HepG2 (cell line): Measurements from ENCODE around the gene PHB1. TPM values are rescaled to one million over a fixed set of nuclear protein-coding genes. Genes with fewer than 3 reads are reported as not detected.

ENCODE experiments used
- ATAC-seq: fragments of 200-7000 bp; cut with Tn5 transposase; 3 replicates; pipeline ENCODE4 v1.9.1; 2020; ENCODE audit warnings: mild to moderate bottlenecking, moderate library complexity
- BruUV-seq: library from RNA; stranded (reverse); fragments of 400-500 nt; replicated peaks from 2 replicates; lab custom pipeline; 2021; lab: Mats Ljungman, UMichigan
- CTCF ChIA-PET: fragments of 300-600 bp; formaldehyde crosslinking; extraction: SDS; loops from one replicate; lab custom pipeline; 2021; ENCODE audit warnings: low total read pairs, inconsistent platforms, low intra/inter-chr PET ratio; lab: Yijun Ruan, JAX
- POLR2A ChIA-PET: fragments of 350-600 bp; sonication (Branson Sonifier 250); formaldehyde crosslinking; loops from one replicate; lab custom pipeline; 2020; ENCODE audit warnings: antibody characterized with exemption, inconsistent platforms; lab: Yijun Ruan, JAX
- DNase-seq: peaks from one replicate; pipeline ENCODE4 v3.0.0-alpha.2; 2015; ENCODE audit warnings: low spot score
- FAIRE-seq: peaks from 3 replicates; lab custom pipeline; 2011; peaks lifted over from hg19 to GRCh38; lab: Jason Lieb, UNC
- H2AFZ ChIP-seq: one replicate; pipeline ENCODE4 v1.6.1; 2011; ENCODE audit warnings: low read length, inconsistent platforms
- H3K27ac ChIP-seq: fragments of 300-600 bp; 3 replicates; pipeline ENCODE4 v1.8.0; 2011; ENCODE audit warnings: mixed run types, mild to moderate bottlenecking, mixed read lengths, low read length, inconsistent platforms; ENCODE audit not compliant: insufficient read depth; ENCODE audit errors: extremely low read length
- H3K27me3 ChIP-seq, 2 experiments: fragments of 200-600 bp in 1 of 2; 2 replicates in 1 of 2; 3 replicates in 1 of 2; pipeline versions ENCODE4 v1.6.0 to v1.8.0; 2011; ENCODE audit warnings: low read length in 2 of 2, mild to moderate bottlenecking in 2 of 2, moderate library complexity in 2 of 2, inconsistent platforms in 1 of 2; ENCODE audit not compliant: insufficient read depth in 2 of 2, control insufficient read depth in 1 of 2
- H3K36me3 ChIP-seq, 2 experiments: fragments of 200-600 bp in 1 of 2; replicated peaks in 1 of 2; 2 replicates in 1 of 2; 3 replicates in 1 of 2; pipeline versions ENCODE4 v1.5.1 to v1.8.0; 2011; ENCODE audit warnings: low read length in 2 of 2, inconsistent platforms in 1 of 2; ENCODE audit not compliant: insufficient read depth in 2 of 2, control insufficient read depth in 1 of 2
- H3K4me1 ChIP-seq: 2 replicates; pipeline ENCODE4 v1.5.1; 2012; ENCODE audit warnings: low read length, inconsistent platforms; ENCODE audit not compliant: insufficient read depth
- H3K4me2 ChIP-seq: 2 replicates; pipeline ENCODE4 v1.6.0; 2011; ENCODE audit warnings: low read depth, low read length, inconsistent platforms
- H3K4me3 ChIP-seq, 3 experiments: fragments of 200-600 bp in 1 of 3; sonication (generic), shearing (Covaris generic) in 1 of 3; replicated peaks in 1 of 3; 2 replicates each; pipeline ENCODE4 v1.5.1; 2011 to 2016; ENCODE audit warnings: low read length in 3 of 3, inconsistent platforms in 2 of 3, low read depth in 2 of 3, mild to moderate bottlenecking in 2 of 3, control low read depth in 1 of 3, mixed read lengths in 1 of 3; ENCODE audit not compliant: insufficient read depth in 1 of 3
- H3K79me2 ChIP-seq: one replicate; pipeline ENCODE4 v1.6.1; 2011; ENCODE audit warnings: low read length, inconsistent platforms; ENCODE audit not compliant: insufficient read depth
- H3K9ac ChIP-seq: 2 replicates; pipeline ENCODE4 v1.6.0; 2011; ENCODE audit warnings: mild to moderate bottlenecking, low read depth, low read length, inconsistent platforms; ENCODE audit not compliant: insufficient read depth
- H3K9me3 ChIP-seq: 2 replicates; pipeline ENCODE4 v1.5.1; 2012; ENCODE audit warnings: mild to moderate bottlenecking, low read length
- H4K20me1 ChIP-seq: 2 replicates; pipeline ENCODE4 v1.6.0; 2011; ENCODE audit warnings: inconsistent platforms, mild to moderate bottlenecking, low read length, moderate library complexity; ENCODE audit not compliant: insufficient read depth
- MTF2 ChIP-seq: sonication (generic); formaldehyde crosslinking; IDR thresholded peaks from 2 replicates; pipeline ENCODE4 v1.5.0; 2020; ENCODE audit warnings: missing genetic modification reagents, borderline replicate concordance
- NBN ChIP-seq: fragments of 450-650 bp; conservative IDR thresholded peaks from 2 replicates; pipeline ENCODE4 v1.6.1; 2017
- ZNF768 ChIP-seq: sonication (generic); formaldehyde crosslinking; IDR thresholded peaks from 2 replicates; pipeline ENCODE4 v1.4.0; 2020; ENCODE audit warnings: missing genetic modification reagents
- WGBS: methylation state at CpG from one replicate; pipeline ENCODE4 v1.1.6; 2017; ENCODE audit warnings: low lambda C conversion rate; 5-methylcytosine and 5-hydroxymethylcytosine counted together
- in situ Hi-C: cut with HindIII; loops from 2 replicates; pipeline ENCODE4 v1.10.0; 2017; ENCODE audit warnings: low pct_unique_long_range_greater_than_20kb; ENCODE audit not compliant: extremely low pct_ligation_motif_present
- intact Hi-C: fragments of 100-400 bp; cut with micrococcal nuclease; formaldehyde crosslinking; loops from one replicate; pipeline ENCODE4 v1.10.0; 2022; ENCODE audit not compliant: unreplicated experiment
- polyA plus RNA-seq, 8 experiments: library from polyadenylated mRNA; depleted of rRNA in 3 of 8; stranded (reverse) in 7 of 8; unstranded in 1 of 8; fragments of >200 nt; fragmentation: Illumina TruSeq in 4 of 8; extraction: Trizol in 4 of 8; gene quantifications; 2 replicates each; pipeline versions ENCODE4 v1.2.1 to v1.2.3, GENCODE V29; 2011 to 2016; ENCODE audit warnings: low read depth in 4 of 8, missing spikeins in 1 of 8, mixed read lengths in 1 of 8; ENCODE audit not compliant: insufficient read depth in 1 of 8
- total RNA-seq, 5 experiments: library from RNA; depleted of rRNA; stranded (reverse); fragments of >200 nt; fragmentation: Illumina TruSeq; extraction: Trizol; gene quantifications; 2 replicates each; pipeline ENCODE4 v1.2.3, GENCODE V29; 2016; ENCODE audit warnings: low read depth in 1 of 5
- TF ChIP-seq, protein P1 (sequence below): sonication (generic); formaldehyde crosslinking; conservative IDR thresholded peaks from 2 replicates; pipeline ENCODE4 v1.5.0; 2020; ENCODE audit warnings: missing genetic modification reagents
- TF ChIP-seq, protein P2 (sequence below): sonication (generic); formaldehyde crosslinking; IDR thresholded peaks from 2 replicates; pipeline ENCODE4 v1.4.0; 2020; ENCODE audit warnings: missing genetic modification reagents
- TF ChIP-seq, protein P3 (sequence below): sonication (generic); formaldehyde crosslinking; IDR thresholded peaks from 2 replicates; pipeline ENCODE4 v1.4.0; 2020; ENCODE audit warnings: mild to moderate bottlenecking, low read depth, missing genetic modification reagents

Gene PHB1
- total and polyA plus RNA-seq, 2 of the 13 experiments (the other 11 are each of a cell fraction or from before 2014, with no cell fraction given), result 515 to 688 TPM

DNA sequence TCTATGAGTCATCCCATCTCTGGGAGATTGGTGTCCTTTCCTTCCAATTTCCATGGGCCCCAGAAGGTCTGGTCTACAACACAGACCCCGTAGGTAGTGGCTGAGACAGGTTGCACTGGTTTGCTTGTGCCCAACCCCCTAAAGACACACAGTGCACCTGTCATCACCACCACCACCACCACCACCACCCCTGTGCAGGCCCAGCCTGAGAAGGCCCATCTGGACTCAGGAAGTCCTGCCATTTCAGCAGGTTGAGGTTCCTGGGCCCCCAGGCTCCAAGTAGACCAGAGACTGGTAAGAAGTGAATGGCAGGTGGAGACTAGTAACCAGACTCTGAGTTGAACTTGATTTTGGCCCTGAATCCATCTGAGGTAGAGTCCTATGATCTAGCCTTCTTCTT, 25.9 kb upstream of the PHB1 start:
- no peaks in the 10 kb centered on the region for H3K36me3 ChIP-seq
- H3K27me3 ChIP-seq, result peaks cover 6 to 79% of the 10 kb centered on the region in 2 experiments; a peak in 4 of 5 replicates
- H3K79me2 ChIP-seq, result no peaks in the 10 kb centered on the region
- no peak for FAIRE-seq
- intact Hi-C loops, result no loop called here
- H3K27ac ChIP-seq, result no peak overlapping the region
- WGBS, result 0% methylated on average over 1 of the region's 1 CpG
- no peak overlapping the region for H3K9ac ChIP-seq
- H2AFZ ChIP-seq, result no peak overlapping the region
- H3K4me3 ChIP-seq, result no peak overlapping the region
- no peak for TF ChIP-seq MTF2 (CRISPR knock-in tag)
- TF ChIP-seq, protein P1, sequence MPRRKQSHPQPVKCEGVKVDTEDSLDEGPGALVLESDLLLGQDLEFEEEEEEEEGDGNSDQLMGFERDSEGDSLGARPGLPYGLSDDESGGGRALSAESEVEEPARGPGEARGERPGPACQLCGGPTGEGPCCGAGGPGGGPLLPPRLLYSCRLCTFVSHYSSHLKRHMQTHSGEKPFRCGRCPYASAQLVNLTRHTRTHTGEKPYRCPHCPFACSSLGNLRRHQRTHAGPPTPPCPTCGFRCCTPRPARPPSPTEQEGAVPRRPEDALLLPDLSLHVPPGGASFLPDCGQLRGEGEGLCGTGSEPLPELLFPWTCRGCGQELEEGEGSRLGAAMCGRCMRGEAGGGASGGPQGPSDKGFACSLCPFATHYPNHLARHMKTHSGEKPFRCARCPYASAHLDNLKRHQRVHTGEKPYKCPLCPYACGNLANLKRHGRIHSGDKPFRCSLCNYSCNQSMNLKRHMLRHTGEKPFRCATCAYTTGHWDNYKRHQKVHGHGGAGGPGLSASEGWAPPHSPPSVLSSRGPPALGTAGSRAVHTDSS (CRISPR knock-in tag), result no peak
- TF ChIP-seq, all 625 proteins: peak for 0
- CTCF ChIA-PET, result no interaction called here
- Histone ChIP-seq H3K9me3 (no peaks in the 10 kb centered on the region), H3K4me1 (peaks cover 46% of the 10 kb centered on the region), H3K4me2 (no peak overlapping the region), H4K20me1 (no peaks in the 10 kb centered on the region)
- in situ Hi-C loops, result no loop called here
- ATAC-seq (no peak), DNase-seq (no peak)
- no TSS peak for BruUV-seq
- POLR2A ChIA-PET, result no interaction called here

DNA sequence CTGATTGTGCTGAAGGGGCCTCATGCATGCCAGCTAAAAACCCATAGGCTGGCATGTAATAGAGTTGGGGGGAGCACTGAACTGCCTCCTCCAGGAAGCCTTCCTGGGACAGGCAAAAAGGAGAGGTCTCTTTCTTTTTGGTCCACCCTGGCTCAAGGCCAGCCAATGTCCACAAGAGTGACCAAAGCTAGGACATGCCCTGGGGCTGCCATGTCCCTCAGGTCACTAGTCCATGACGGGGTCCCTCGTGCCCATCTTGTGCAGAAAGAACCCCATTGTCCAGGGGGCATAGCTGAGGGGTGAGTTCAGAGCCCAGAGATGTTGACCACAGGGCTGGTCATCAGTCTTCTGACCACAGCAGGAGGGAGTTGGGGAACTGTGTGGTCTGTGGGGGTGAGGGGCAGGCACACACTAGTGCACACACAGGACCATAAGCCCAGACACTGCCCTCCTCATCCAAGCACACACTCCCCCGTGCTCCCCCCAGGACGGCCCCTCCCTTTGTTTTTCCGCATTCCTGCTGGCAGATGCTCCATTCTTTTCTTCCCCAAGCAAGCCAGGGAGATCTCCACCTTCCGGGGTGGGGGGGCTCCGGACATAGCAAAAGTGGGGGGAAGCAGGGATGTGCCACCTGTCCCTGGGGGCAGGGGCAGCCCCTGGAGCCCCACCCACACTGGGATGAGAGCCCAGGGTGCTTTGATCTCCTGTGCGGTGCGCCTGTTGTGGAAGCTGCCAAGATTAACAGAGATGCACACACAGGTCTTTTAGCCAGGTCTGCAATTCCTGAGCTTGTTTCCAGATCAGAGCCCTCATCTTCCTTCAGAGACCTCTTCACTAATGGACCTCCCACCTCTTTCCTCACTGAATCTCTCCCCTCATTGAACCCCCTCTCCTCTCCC, 25.2 kb upstream of the PHB1 start:
- Histone ChIP-seq H3K27me3 (peaks cover 2 to 74% of the 10 kb centered on the region in 2 experiments; a peak in 4 of 5 replicates), H3K4me2 (no peak overlapping the region), H2AFZ (no peak overlapping the region), H3K4me1 (peaks cover 53% of the 10 kb centered on the region), H3K4me3 (no peak overlapping the region), H3K27ac (no peak overlapping the region), H3K9me3 (no peaks in the 10 kb centered on the region), H3K9ac (no peak overlapping the region), H3K79me2 (no peaks in the 10 kb centered on the region), H4K20me1 (no peaks in the 10 kb centered on the region), H3K36me3 (no peaks in the 10 kb centered on the region)
- in situ Hi-C loops (loop anchor here (5.0 to 10.0 kb wide), 3 partner anchors 57 to 265 kb away; partner anchors contain the start of genes NGFR and SLC35B1), intact Hi-C loops (no loop called here)
- DNase-seq (peak; percentile 49), ATAC-seq (no peak), FAIRE-seq (no peak)
- ChIA-PET CTCF (no interaction called here), POLR2A (interaction anchor here (0.8 kb wide), 1 partner anchor 15 kb away, joined by 3 read pairs; no protein-coding TSS in a partner anchor)
- BruUV-seq, result no TSS peak
- 9% methylated on average over 9 of the region's 9 CpGs for WGBS
- TF ChIP-seq, protein P2, sequence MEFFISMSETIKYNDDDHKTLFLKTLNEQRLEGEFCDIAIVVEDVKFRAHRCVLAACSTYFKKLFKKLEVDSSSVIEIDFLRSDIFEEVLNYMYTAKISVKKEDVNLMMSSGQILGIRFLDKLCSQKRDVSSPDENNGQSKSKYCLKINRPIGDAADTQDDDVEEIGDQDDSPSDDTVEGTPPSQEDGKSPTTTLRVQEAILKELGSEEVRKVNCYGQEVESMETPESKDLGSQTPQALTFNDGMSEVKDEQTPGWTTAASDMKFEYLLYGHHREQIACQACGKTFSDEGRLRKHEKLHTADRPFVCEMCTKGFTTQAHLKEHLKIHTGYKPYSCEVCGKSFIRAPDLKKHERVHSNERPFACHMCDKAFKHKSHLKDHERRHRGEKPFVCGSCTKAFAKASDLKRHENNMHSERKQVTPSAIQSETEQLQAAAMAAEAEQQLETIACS (CRISPR knock-in tag), result no peak
- TF ChIP-seq, protein P3, sequence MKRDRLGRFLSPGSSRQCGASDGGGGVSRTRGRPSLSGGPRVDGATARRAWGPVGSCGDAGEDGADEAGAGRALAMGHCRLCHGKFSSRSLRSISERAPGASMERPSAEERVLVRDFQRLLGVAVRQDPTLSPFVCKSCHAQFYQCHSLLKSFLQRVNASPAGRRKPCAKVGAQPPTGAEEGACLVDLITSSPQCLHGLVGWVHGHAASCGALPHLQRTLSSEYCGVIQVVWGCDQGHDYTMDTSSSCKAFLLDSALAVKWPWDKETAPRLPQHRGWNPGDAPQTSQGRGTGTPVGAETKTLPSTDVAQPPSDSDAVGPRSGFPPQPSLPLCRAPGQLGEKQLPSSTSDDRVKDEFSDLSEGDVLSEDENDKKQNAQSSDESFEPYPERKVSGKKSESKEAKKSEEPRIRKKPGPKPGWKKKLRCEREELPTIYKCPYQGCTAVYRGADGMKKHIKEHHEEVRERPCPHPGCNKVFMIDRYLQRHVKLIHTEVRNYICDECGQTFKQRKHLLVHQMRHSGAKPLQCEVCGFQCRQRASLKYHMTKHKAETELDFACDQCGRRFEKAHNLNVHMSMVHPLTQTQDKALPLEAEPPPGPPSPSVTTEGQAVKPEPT, result no peak
- peak; percentile 41; the same call in 1 of the 2 replicates for TF ChIP-seq ZNF768 (CRISPR knock-in tag)
- no peak for TF ChIP-seq NBN
